CD4-positive, alpha-beta T cell treated with Interleukin-15 for 4 hours (primary cell): Measurements from ENCODE around the gene KCNIP3.
"Not testable (repeated sequence)": the region's sequence is repeated elsewhere in the genome, so short reads cannot be mapped to it uniquely, and the experiment has no call there.

Experiments used
- DNase-seq: peaks from one replicate; pipeline ENCODE4 v3.0.0-alpha.2; 2020; ENCODE audit warnings: low spot score

Gene KCNIP3

GRCh38 chr2:95361216-95361980 lies 64.3 kb downstream of the KCNIP3 start:
- no peak for DNase-seq

- DNase-seq, result no peak
Measured at GRCh38 chr2:95362486-95362885, 65.3 kb downstream of the KCNIP3 start.

- DNase-seq, result no peak
Measured at GRCh38 chr2:95366514-95366913, 69.4 kb downstream of the KCNIP3 start.

- no peak for DNase-seq
Measured at GRCh38 chr2:95372216-95372829, 75.2 kb downstream of the KCNIP3 start.

- DNase-seq, result no peak
Measured at GRCh38 chr2:95372845-95373244, 75.7 kb downstream of the KCNIP3 start.

- no peak for DNase-seq
Measured at GRCh38 chr2:95374029-95374428, 76.9 kb downstream of the KCNIP3 start.

- no peak for DNase-seq
Measured at GRCh38 chr2:95374451-95374920, 77.3 kb downstream of the KCNIP3 start.

- DNase-seq, result no peak
Measured at GRCh38 chr2:95374921-95375471, 77.8 kb downstream of the KCNIP3 start.

- DNase-seq, result no peak
Measured at GRCh38 chr2:95375532-95376150, 78.5 kb downstream of the KCNIP3 start.

GRCh38 chr2:95376311-95377215 lies 79.4 kb downstream of the KCNIP3 start:
- DNase-seq, result no peak

- DNase-seq, result no peak
Measured at GRCh38 chr2:95377216-95378123, 80.3 kb downstream of the KCNIP3 start.

GRCh38 chr2:95378281-95378680 lies 81.1 kb downstream of the KCNIP3 start:
- not testable (repeated sequence) for DNase-seq

- DNase-seq, result no peak
Measured at GRCh38 chr2:95379371-95379831, 82.3 kb downstream of the KCNIP3 start.

- DNase-seq, result no peak
Measured at GRCh38 chr2:95380280-95380679, 83.1 kb downstream of the KCNIP3 start.

GRCh38 chr2:95380731-95381130 lies 83.6 kb downstream of the KCNIP3 start:
- no peak for DNase-seq

- no peak for DNase-seq
Measured at GRCh38 chr2:95381212-95382191, 84.4 kb downstream of the KCNIP3 start.

GRCh38 chr2:95382192-95382591 lies 85.0 kb downstream of the KCNIP3 start:
- DNase-seq, result no peak

- no peak for DNase-seq
Measured at GRCh38 chr2:95382686-95383634, 85.8 kb downstream of the KCNIP3 start.
